ENCODE results near the gene SLC5A10.
"Not testable (repeated sequence)": the region's sequence is repeated elsewhere in the genome, so short reads cannot be mapped to it uniquely, and the experiment has no call there.

- TF ChIP-seq, protein P1, sequence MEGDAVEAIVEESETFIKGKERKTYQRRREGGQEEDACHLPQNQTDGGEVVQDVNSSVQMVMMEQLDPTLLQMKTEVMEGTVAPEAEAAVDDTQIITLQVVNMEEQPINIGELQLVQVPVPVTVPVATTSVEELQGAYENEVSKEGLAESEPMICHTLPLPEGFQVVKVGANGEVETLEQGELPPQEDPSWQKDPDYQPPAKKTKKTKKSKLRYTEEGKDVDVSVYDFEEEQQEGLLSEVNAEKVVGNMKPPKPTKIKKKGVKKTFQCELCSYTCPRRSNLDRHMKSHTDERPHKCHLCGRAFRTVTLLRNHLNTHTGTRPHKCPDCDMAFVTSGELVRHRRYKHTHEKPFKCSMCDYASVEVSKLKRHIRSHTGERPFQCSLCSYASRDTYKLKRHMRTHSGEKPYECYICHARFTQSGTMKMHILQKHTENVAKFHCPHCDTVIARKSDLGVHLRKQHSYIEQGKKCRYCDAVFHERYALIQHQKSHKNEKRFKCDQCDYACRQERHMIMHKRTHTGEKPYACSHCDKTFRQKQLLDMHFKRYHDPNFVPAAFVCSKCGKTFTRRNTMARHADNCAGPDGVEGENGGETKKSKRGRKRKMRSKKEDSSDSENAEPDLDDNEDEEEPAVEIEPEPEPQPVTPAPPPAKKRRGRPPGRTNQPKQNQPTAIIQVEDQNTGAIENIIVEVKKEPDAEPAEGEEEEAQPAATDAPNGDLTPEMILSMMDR (IDR thresholded peaks at IDR 0.05) = not testable (repeated sequence)
- not testable (repeated sequence) for TF ChIP-seq POLR2A (IDR thresholded peaks at IDR 0.05)
Observed at GRCh38 chr17:19038007-19038406, 86.0 kb downstream of the SLC5A10 start.
